ENCODE measurements around the gene MYL3. TPM values are rescaled to one million over a fixed set of nuclear protein-coding genes. Genes with fewer than 3 reads are reported as not detected.
A peak's percentile ranks its signal among the peaks of the same experiment; 100 is the strongest.
"Not testable (repeated sequence)": the region's sequence is repeated elsewhere in the genome, so short reads cannot be mapped to it uniquely, and the experiment has no call there.

The MYL3 gene
- not detected in 2 replicates for total RNA-seq (2021)
- not detected for Bru-seq, nascent RNA
- BruChase-seq, experiment 1, labeled RNA remaining after a 2-hour chase: percentile 13 among the genes with signal in this experiment
- not detected for BruChase-seq, experiment 2, labeled RNA remaining after a 6-hour chase
- long read RNA-seq: 0 reads

- Histone ChIP-seq H3K27me3 (ENCODE audit: insufficient read depth, low read depth) (no peaks in the 10 kb centered on the region), H3K9me2 (ENCODE audit: insufficient read depth) (no peaks in the 10 kb centered on the region), H3K27ac (no peak within 1 kb of the TSS), H3F3A (ENCODE audit: insufficient read depth, low read depth) (no peaks in the 10 kb centered on the region), H3K4me2 (no peak within 1 kb of the TSS), H4K20me1 (ENCODE audit: insufficient read depth) (no peaks in the 10 kb centered on the region), H3K4me1 (replicated peaks; ENCODE audit: insufficient read depth) (no peaks in the 10 kb centered on the region), H3K4me3 (no peak within 1 kb of the TSS), H3K36me3 (ENCODE audit: low read depth) (no peaks in the 10 kb centered on the region), H3K9me3 (ENCODE audit: insufficient read depth, low read depth) (no peaks in the 10 kb centered on the region), H2AFZ (no peak within 1 kb of the TSS), H3K79me2 (ENCODE audit: low read depth) (no peaks in the 10 kb centered on the region)
- no TSS peak for BruUV-seq (replicated peaks)
- DNase-seq: no peak
- POLR2A ChIA-PET (ENCODE audit: unreplicated experiment): no interaction called here
- CTCF ChIA-PET: no interaction called here
- no peak for TF ChIP-seq CTCF (conservative IDR thresholded peaks at IDR 0.05)
- no peak for TF ChIP-seq EZH2 (IDR thresholded peaks at IDR 0.05; ENCODE audit: low read depth)
- intact Hi-C loops (cut with micrococcal nuclease; ENCODE audit: unreplicated experiment): loop anchor here (10.0 kb wide), 1 partner anchor 461 kb away; no protein-coding TSS in a partner anchor
Measured at GRCh38 chr3:46863261-46863782, at the start of gene MYL3. TSS of gene MYL3 (minus strand) at chr3:46863444. CDS start at chr3:46863390, 54 bp downstream.

- Histone ChIP-seq H3K9me2 (ENCODE audit: insufficient read depth) (no peaks in the 10 kb centered on the region), H3K4me3 (no peak overlapping the region), H3K79me2 (ENCODE audit: low read depth) (no peaks in the 10 kb centered on the region), H4K20me1 (ENCODE audit: insufficient read depth) (no peaks in the 10 kb centered on the region), H3K4me2 (no peak overlapping the region), H3K4me1 (replicated peaks; ENCODE audit: insufficient read depth) (no peaks in the 10 kb centered on the region), H3K9me3 (ENCODE audit: insufficient read depth, low read depth) (peaks cover 7% of the 10 kb centered on the region; the same call in 1 of the 2 replicates), H3F3A (ENCODE audit: insufficient read depth, low read depth) (peaks cover 14% of the 10 kb centered on the region; the same call in 1 of the 2 replicates), H2AFZ (no peak overlapping the region), H3K27ac (no peak overlapping the region), H3K27me3 (ENCODE audit: insufficient read depth, low read depth) (no peaks in the 10 kb centered on the region), H3K36me3 (ENCODE audit: low read depth) (peaks cover 4% of the 10 kb centered on the region)
- DNase-seq: no peak
- TF ChIP-seq EZH2 (IDR thresholded peaks at IDR 0.05; ENCODE audit: low read depth) (no peak), CTCF (conservative IDR thresholded peaks at IDR 0.05) (no peak)
- no TSS peak for BruUV-seq (replicated peaks)
- ChIA-PET POLR2A (ENCODE audit: unreplicated experiment) (interaction anchor here (0.9 kb wide), 1 partner anchor 64 kb away, joined by 23 read pairs; no protein-coding TSS in a partner anchor), CTCF (no interaction called here)
- intact Hi-C loops (cut with micrococcal nuclease; ENCODE audit: unreplicated experiment): no loop called here
Measured at GRCh38 chr3:46912986-46913385, 49.7 kb upstream of the MYL3 start.

GRCh38 chr3:46910914-46911313 lies 47.7 kb upstream of the MYL3 start:
- H3K4me1 ChIP-seq (replicated peaks; ENCODE audit: insufficient read depth); H2AFZ ChIP-seq; POLR2A ChIA-PET (ENCODE audit: unreplicated experiment); H3K4me2 ChIP-seq; H3K9me3 ChIP-seq (ENCODE audit: insufficient read depth, low read depth); H3K4me3 ChIP-seq; H3K9me2 ChIP-seq (ENCODE audit: insufficient read depth); intact Hi-C loops (cut with micrococcal nuclease; ENCODE audit: unreplicated experiment); H3F3A ChIP-seq (ENCODE audit: insufficient read depth, low read depth); H3K27me3 ChIP-seq (ENCODE audit: insufficient read depth, low read depth); DNase-seq; H3K79me2 ChIP-seq (ENCODE audit: low read depth); H3K27ac ChIP-seq; H4K20me1 ChIP-seq (ENCODE audit: insufficient read depth); BruUV-seq (replicated peaks); H3K36me3 ChIP-seq (ENCODE audit: low read depth): not testable (repeated sequence)
- CTCF ChIA-PET: interaction anchor here (0.6 kb wide), 1 partner anchor 598 kb away, joined by 8 read pairs; no protein-coding TSS in a partner anchor
